ENCODE measurements around the gene VAV3.

VAV3 gene

DNA sequence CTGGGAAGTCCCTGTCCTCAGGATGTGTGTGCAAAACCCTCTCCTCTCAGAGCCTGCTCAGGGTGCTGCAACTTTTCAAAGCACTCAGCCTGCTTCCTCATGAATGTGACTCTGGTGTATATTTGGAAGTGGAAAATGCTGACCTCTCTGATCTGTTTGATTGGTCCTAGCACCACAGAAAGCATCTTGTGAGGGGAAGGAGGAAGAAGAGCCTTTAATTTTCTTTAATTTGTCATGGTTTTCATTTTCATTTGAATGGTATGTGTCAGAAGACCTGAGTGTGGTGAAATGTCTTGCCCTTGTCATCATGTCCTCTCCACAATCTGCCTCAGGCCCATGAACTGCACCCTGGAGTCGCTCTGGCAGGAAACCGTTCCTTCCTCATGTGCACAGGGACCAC, 440.7 kb downstream of the VAV3 start:
- in situ Hi-C loops (cut with MboI; ENCODE audit: low sequenced_read_pairs) = no loop called here

DNA sequence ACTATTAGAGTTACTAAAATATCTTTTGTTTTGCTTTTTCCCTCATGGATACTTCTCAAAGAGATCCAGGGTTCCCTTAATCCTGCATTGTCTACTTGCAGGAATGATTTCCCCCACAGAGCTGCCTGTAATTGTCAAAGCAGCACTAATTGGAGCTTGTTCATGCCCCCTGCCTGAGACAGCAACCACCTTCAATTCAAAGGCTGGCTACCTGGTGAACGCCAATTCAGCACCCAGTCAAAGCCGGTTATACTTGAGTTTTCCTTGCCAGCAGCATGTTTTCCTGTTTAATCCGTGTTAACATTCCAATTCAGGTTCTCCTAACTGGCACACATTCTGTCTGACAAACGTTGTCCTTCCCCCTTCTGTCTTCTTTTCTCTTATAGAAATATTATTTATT, 441.2 kb downstream of the VAV3 start:
- in situ Hi-C loops (cut with MboI; ENCODE audit: low sequenced_read_pairs) = no loop called here

- in situ Hi-C loops (cut with MboI; ENCODE audit: low sequenced_read_pairs) = no loop called here
These were observed 441.9 kb downstream of the VAV3 start for GRCh38 chr1:107523061-107523460.
